ENCODE measurements around the gene IDE. TPM values are rescaled to one million over a fixed set of nuclear protein-coding genes. Genes with fewer than 3 reads are reported as not detected.

IDE gene
- total RNA-seq, 6 experiments from 2014 or later: 25.6 to 31.4 (median 29.2) TPM

GRCh38 chr10:92413011-92413410, 160.9 kb downstream of the IDE start:
- H3K27me3 ChIP-seq: no peaks in the 10 kb centered on the region
- no peaks in the 10 kb centered on the region for H3K36me3 ChIP-seq
- WGBS (ENCODE audit: insufficient coverage, low coverage, low lambda C conversion rate, missing lambda C conversion rate): 74% methylated on average over 9 of the region's 9 CpGs
- ATAC-seq (no peak), DNase-seq (no peak)
- no peak overlapping the region for H3K4me3 ChIP-seq
- H3K4me1 ChIP-seq: no peaks in the 10 kb centered on the region
- H3K27ac ChIP-seq: no peak overlapping the region
- no peaks in the 10 kb centered on the region for H3K9me3 ChIP-seq
- intact Hi-C loops (cut with DNase I): no loop called here
- no peak for TF ChIP-seq CTCF (IDR thresholded peaks at IDR 0.05)
- TF ChIP-seq POLR2A (IDR thresholded peaks at IDR 0.05): no peak

DNA sequence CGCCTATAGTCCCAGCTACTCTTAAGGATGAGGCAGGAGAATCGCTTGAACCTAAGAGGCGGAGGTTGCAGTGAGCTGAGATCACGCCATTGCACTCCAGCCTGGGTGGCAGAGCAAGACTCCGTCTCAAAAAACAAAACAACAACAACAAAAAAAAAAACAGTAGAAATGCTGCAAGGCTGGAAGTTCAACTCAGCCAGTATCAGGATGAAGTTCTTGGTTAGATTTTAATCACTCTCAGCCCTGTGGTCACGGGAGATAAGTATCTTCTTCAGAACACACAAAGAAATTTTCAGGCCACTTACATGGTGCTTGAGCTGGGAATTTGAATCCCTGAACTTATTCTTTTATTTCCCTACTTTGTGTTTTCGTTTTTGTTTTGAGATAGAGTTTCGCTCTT, 162.5 kb downstream of the IDE start:
- DNase-seq (no peak), ATAC-seq (no peak)
- Histone ChIP-seq H3K4me3 (no peak overlapping the region), H3K27me3 (no peaks in the 10 kb centered on the region), H3K9me3 (no peaks in the 10 kb centered on the region), H3K27ac (no peak overlapping the region), H3K4me1 (no peaks in the 10 kb centered on the region), H3K36me3 (no peaks in the 10 kb centered on the region)
- WGBS (ENCODE audit: insufficient coverage, low coverage, low lambda C conversion rate, missing lambda C conversion rate): 84% methylated on average over 8 of the region's 8 CpGs
- intact Hi-C loops (cut with DNase I): no loop called here
- no peak for TF ChIP-seq POLR2A (IDR thresholded peaks at IDR 0.05)
- no peak for TF ChIP-seq CTCF (IDR thresholded peaks at IDR 0.05)

- ATAC-seq (no peak), DNase-seq (no peak)
- Histone ChIP-seq H3K27ac (no peak overlapping the region), H3K9me3 (no peaks in the 10 kb centered on the region), H3K36me3 (no peaks in the 10 kb centered on the region), H3K27me3 (no peaks in the 10 kb centered on the region), H3K4me3 (no peak overlapping the region), H3K4me1 (no peaks in the 10 kb centered on the region)
- 94% methylated on average over 2 of the region's 2 CpGs for WGBS (ENCODE audit: insufficient coverage, low coverage, low lambda C conversion rate, missing lambda C conversion rate)
- intact Hi-C loops (cut with DNase I): no loop called here
- TF ChIP-seq POLR2A (IDR thresholded peaks at IDR 0.05) (no peak), CTCF (IDR thresholded peaks at IDR 0.05) (no peak)
These were observed 163.4 kb downstream of the IDE start for GRCh38 chr10:92410501-92410900.

GRCh38 chr10:92408017-92408361, 165.9 kb downstream of the IDE start:
- no peaks in the 10 kb centered on the region for H3K27me3 ChIP-seq
- intact Hi-C loops (cut with DNase I): no loop called here

More at GRCh38 chr10:92408017-92408361, 165.9 kb downstream of the IDE start:
- Histone ChIP-seq H3K4me3 (no peak overlapping the region), H3K4me1 (no peaks in the 10 kb centered on the region), H3K9me3 (no peaks in the 10 kb centered on the region), H3K36me3 (no peaks in the 10 kb centered on the region), H3K27ac (no peak overlapping the region)
- no peak for DNase-seq
- ATAC-seq: no peak
- TF ChIP-seq CTCF (IDR thresholded peaks at IDR 0.05) (no peak), POLR2A (IDR thresholded peaks at IDR 0.05) (no peak)
- 100% methylated on average over 3 of the region's 3 CpGs for WGBS (ENCODE audit: insufficient coverage, low coverage, low lambda C conversion rate, missing lambda C conversion rate)

Data from right lobe of liver (tissue), 6 donors.